Body of pancreas (tissue), 4 donors: ENCODE measurements around the gene TRAF1.

ENCODE experiments used
- POLR2A ChIP-seq, 3 donors: fragments of 450-650 bp; IDR thresholded peaks; one replicate each; pipeline ENCODE4 v1.6.1; 2016; ENCODE audit warnings: antibody characterized with exemption in 3 of 3, mild to moderate bottlenecking in 2 of 3
- TF ChIP-seq, protein P1 (sequence below), 7 experiments: fragments of 450-650 bp in 4 of 7; fragments of 200-600 bp in 3 of 7; sonication (generic) in 3 of 7; IDR thresholded peaks; one replicate each; pipeline ENCODE4 v1.5.1; 2016 to 2019; ENCODE audit warnings: antibody characterized with exemption in 7 of 7

- TF ChIP-seq, protein P1, sequence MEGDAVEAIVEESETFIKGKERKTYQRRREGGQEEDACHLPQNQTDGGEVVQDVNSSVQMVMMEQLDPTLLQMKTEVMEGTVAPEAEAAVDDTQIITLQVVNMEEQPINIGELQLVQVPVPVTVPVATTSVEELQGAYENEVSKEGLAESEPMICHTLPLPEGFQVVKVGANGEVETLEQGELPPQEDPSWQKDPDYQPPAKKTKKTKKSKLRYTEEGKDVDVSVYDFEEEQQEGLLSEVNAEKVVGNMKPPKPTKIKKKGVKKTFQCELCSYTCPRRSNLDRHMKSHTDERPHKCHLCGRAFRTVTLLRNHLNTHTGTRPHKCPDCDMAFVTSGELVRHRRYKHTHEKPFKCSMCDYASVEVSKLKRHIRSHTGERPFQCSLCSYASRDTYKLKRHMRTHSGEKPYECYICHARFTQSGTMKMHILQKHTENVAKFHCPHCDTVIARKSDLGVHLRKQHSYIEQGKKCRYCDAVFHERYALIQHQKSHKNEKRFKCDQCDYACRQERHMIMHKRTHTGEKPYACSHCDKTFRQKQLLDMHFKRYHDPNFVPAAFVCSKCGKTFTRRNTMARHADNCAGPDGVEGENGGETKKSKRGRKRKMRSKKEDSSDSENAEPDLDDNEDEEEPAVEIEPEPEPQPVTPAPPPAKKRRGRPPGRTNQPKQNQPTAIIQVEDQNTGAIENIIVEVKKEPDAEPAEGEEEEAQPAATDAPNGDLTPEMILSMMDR (IDR thresholded peaks at IDR 0.05): no peak
- peak in 1 of 3 donors; percentile 12 for TF ChIP-seq POLR2A (IDR thresholded peaks at IDR 0.05)
Measured at GRCh38 chr9:120894321-120895148, 32.1 kb downstream of the TRAF1 start.
